ENCODE measurements around the gene TIMM22.

DNA sequence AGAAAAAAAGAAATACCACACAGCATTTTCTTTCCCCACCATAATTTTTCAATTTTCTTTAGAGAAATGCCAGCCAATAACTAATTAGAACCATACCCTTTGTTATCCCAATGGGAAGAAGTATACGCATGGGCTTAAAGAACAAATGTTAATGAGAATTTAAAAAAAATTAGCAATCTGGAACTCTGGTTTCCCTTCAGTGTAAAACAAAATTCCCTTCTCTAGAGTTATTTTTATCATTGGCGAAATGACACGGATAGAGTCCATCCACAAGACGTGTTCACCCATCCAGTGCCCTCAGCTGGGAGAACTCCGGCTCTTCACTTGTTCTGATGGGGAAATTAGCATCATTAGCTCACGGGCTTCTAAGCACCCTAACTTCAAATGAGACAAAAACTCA, 20.6 kb upstream of the TIMM22 start:
- TF ChIP-seq, protein P1, sequence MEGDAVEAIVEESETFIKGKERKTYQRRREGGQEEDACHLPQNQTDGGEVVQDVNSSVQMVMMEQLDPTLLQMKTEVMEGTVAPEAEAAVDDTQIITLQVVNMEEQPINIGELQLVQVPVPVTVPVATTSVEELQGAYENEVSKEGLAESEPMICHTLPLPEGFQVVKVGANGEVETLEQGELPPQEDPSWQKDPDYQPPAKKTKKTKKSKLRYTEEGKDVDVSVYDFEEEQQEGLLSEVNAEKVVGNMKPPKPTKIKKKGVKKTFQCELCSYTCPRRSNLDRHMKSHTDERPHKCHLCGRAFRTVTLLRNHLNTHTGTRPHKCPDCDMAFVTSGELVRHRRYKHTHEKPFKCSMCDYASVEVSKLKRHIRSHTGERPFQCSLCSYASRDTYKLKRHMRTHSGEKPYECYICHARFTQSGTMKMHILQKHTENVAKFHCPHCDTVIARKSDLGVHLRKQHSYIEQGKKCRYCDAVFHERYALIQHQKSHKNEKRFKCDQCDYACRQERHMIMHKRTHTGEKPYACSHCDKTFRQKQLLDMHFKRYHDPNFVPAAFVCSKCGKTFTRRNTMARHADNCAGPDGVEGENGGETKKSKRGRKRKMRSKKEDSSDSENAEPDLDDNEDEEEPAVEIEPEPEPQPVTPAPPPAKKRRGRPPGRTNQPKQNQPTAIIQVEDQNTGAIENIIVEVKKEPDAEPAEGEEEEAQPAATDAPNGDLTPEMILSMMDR (IDR thresholded peaks at IDR 0.05 in 2 of 3, conservative IDR thresholded peaks at IDR 0.05 in 1 of 3; ENCODE audit: borderline replicate concordance in 1 of 3, insufficient read depth in 1 of 3, low read depth in 2 of 3, low read length in 2 of 3), result no peak
- no peak for TF ChIP-seq EGR1 (IDR thresholded peaks at IDR 0.05; ENCODE audit: low read depth)
- no peak for TF ChIP-seq JUND (IDR thresholded peaks at IDR 0.05)
- TF ChIP-seq ZNF274 (IDR thresholded peaks at IDR 0.05; ENCODE audit: low read depth, low read length), result no peak
- no peak for TF ChIP-seq POLR2A (IDR thresholded peaks at IDR 0.05; ENCODE audit: borderline replicate concordance, extremely low read depth, insufficient read depth, insufficient read length)
- TF ChIP-seq, protein P2, sequence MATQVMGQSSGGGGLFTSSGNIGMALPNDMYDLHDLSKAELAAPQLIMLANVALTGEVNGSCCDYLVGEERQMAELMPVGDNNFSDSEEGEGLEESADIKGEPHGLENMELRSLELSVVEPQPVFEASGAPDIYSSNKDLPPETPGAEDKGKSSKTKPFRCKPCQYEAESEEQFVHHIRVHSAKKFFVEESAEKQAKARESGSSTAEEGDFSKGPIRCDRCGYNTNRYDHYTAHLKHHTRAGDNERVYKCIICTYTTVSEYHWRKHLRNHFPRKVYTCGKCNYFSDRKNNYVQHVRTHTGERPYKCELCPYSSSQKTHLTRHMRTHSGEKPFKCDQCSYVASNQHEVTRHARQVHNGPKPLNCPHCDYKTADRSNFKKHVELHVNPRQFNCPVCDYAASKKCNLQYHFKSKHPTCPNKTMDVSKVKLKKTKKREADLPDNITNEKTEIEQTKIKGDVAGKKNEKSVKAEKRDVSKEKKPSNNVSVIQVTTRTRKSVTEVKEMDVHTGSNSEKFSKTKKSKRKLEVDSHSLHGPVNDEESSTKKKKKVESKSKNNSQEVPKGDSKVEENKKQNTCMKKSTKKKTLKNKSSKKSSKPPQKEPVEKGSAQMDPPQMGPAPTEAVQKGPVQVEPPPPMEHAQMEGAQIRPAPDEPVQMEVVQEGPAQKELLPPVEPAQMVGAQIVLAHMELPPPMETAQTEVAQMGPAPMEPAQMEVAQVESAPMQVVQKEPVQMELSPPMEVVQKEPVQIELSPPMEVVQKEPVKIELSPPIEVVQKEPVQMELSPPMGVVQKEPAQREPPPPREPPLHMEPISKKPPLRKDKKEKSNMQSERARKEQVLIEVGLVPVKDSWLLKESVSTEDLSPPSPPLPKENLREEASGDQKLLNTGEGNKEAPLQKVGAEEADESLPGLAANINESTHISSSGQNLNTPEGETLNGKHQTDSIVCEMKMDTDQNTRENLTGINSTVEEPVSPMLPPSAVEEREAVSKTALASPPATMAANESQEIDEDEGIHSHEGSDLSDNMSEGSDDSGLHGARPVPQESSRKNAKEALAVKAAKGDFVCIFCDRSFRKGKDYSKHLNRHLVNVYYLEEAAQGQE (IDR thresholded peaks at IDR 0.05; ENCODE audit: low read depth), result no peak
- TF ChIP-seq CEBPB (IDR thresholded peaks at IDR 0.05; ENCODE audit: low read depth), result no peak
- TF ChIP-seq POLR2AphosphoS5 (IDR thresholded peaks at IDR 0.05; ENCODE audit: low read depth, low read length), result no peak
- TF ChIP-seq, protein P3, sequence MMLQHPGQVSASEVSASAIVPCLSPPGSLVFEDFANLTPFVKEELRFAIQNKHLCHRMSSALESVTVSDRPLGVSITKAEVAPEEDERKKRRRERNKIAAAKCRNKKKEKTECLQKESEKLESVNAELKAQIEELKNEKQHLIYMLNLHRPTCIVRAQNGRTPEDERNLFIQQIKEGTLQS (IDR thresholded peaks at IDR 0.05), result no peak
- no peak for TF ChIP-seq ELF1 (IDR thresholded peaks at IDR 0.05; ENCODE audit: borderline replicate concordance, low read depth)
- TF ChIP-seq EZH2 (IDR thresholded peaks at IDR 0.05), result no peak
- TF ChIP-seq RAD21 (IDR thresholded peaks at IDR 0.05; ENCODE audit: low read depth), result no peak
- TF ChIP-seq SP1 (IDR thresholded peaks at IDR 0.05; ENCODE audit: low read depth), result no peak
- no peak for TF ChIP-seq FOSL1 (IDR thresholded peaks at IDR 0.05; ENCODE audit: low read depth)

Measured in HCT116 (cell line).